Fibroblast of lung (primary cell): ENCODE data around the gene RASSF5. TPM values are rescaled to one million over a fixed set of nuclear protein-coding genes. Genes with fewer than 3 reads are reported as not detected.

Experiments
- DNase-seq, 2 donors: peaks; one replicate each; pipeline versions ENCODE4 v3.0.0 to v3.0.0-alpha.2; 2010; ENCODE audit warnings: low read depth in 2 of 2
- H2AFZ ChIP-seq: 2 replicates; pipeline ENCODE4 v1.5.1; 2012; ENCODE audit warnings: low read length, control low read depth, inconsistent platforms
- H3K27ac ChIP-seq: 2 replicates; pipeline ENCODE4 v1.5.1; 2011; ENCODE audit warnings: low read length, control low read depth; ENCODE audit not compliant: insufficient read depth
- H3K27me3 ChIP-seq: 2 replicates; pipeline ENCODE4 v1.5.1; 2011; ENCODE audit warnings: mild to moderate bottlenecking, low read length; ENCODE audit not compliant: control insufficient read depth, insufficient read depth
- H3K36me3 ChIP-seq: 2 replicates; pipeline ENCODE4 v1.5.1; 2011; ENCODE audit warnings: low read length; ENCODE audit not compliant: control insufficient read depth, insufficient read depth
- H3K4me1 ChIP-seq: 2 replicates; pipeline ENCODE4 v1.5.1; 2011; ENCODE audit warnings: low read length; ENCODE audit not compliant: control insufficient read depth, insufficient read depth; ENCODE audit errors: extremely low read depth
- H3K4me2 ChIP-seq: 2 replicates; pipeline ENCODE4 v1.5.1; 2011; ENCODE audit warnings: low read length, control low read depth; ENCODE audit not compliant: insufficient read depth; ENCODE audit errors: extremely low read depth
- H3K4me3 ChIP-seq, 4 experiments: fragments of 200-600 bp in 1 of 4; sonication (generic) in 1 of 4; replicated peaks in 1 of 4; 2 replicates each; pipeline ENCODE4 v1.5.1; 2011 to 2016; ENCODE audit warnings: low read length in 4 of 4, low read depth in 3 of 4, mild to moderate bottlenecking in 3 of 4, control low read depth in 2 of 4, inconsistent platforms in 1 of 4, mixed read lengths in 1 of 4; ENCODE audit not compliant: insufficient read depth in 1 of 4; ENCODE audit errors: control extremely low read depth in 1 of 4
- H3K79me2 ChIP-seq: 2 replicates; pipeline ENCODE4 v1.5.1; 2012; ENCODE audit warnings: mild to moderate bottlenecking, low read length, inconsistent platforms; ENCODE audit not compliant: control insufficient read depth, insufficient read depth
- H3K9ac ChIP-seq: 2 replicates; pipeline ENCODE4 v1.5.1; 2011; ENCODE audit warnings: mild to moderate bottlenecking, low read length, control low read depth; ENCODE audit not compliant: insufficient read depth
- H3K9me3 ChIP-seq: 2 replicates; pipeline ENCODE4 v1.5.1; 2012; ENCODE audit warnings: low read depth, low read length; ENCODE audit not compliant: control insufficient read depth, insufficient read depth
- H4K20me1 ChIP-seq: 2 replicates; pipeline ENCODE4 v1.5.1; 2011; ENCODE audit warnings: low read length; ENCODE audit not compliant: control insufficient read depth, insufficient read depth; ENCODE audit errors: extremely low read depth
- EZH2 ChIP-seq: IDR thresholded peaks from 2 replicates; pipeline ENCODE4 v1.5.1; 2012; ENCODE audit warnings: low read length, control low read depth, mild to moderate bottlenecking; ENCODE audit errors: missing control alignments
- polyA plus RNA-seq, 2 donors: library from polyadenylated mRNA; depleted of rRNA in 1 of 2; stranded (reverse) in 1 of 2; unstranded in 1 of 2; fragments of >200 nt; gene quantifications; 2 replicates each; pipeline ENCODE4 v1.2.1, GENCODE V29; 2011 to 2012; ENCODE audit warnings: missing spikeins in 1 of 2
- total RNA-seq: library from RNA; depleted of rRNA; stranded (reverse); fragments of >200 nt; gene quantifications from 2 replicates; pipeline ENCODE4 v1.2.1, GENCODE V29; 2014
- TF ChIP-seq, protein P1 (sequence below), 2 donors: IDR thresholded peaks in 1 of 2; conservative IDR thresholded peaks in 1 of 2; 1 replicate in 1 of 2; 2 replicates in 1 of 2; pipeline ENCODE4 v1.5.1; 2011 to 2012; ENCODE audit warnings: low read length in 2 of 2, control low read depth in 1 of 2, inconsistent platforms in 1 of 2, low read depth in 1 of 2, mild to moderate bottlenecking in 1 of 2

Gene RASSF5
- total and polyA plus RNA-seq, 2 donors (not counting 1 experiment from before 2014, with no cell fraction given) = 1.3 to 3.0 TPM

DNA sequence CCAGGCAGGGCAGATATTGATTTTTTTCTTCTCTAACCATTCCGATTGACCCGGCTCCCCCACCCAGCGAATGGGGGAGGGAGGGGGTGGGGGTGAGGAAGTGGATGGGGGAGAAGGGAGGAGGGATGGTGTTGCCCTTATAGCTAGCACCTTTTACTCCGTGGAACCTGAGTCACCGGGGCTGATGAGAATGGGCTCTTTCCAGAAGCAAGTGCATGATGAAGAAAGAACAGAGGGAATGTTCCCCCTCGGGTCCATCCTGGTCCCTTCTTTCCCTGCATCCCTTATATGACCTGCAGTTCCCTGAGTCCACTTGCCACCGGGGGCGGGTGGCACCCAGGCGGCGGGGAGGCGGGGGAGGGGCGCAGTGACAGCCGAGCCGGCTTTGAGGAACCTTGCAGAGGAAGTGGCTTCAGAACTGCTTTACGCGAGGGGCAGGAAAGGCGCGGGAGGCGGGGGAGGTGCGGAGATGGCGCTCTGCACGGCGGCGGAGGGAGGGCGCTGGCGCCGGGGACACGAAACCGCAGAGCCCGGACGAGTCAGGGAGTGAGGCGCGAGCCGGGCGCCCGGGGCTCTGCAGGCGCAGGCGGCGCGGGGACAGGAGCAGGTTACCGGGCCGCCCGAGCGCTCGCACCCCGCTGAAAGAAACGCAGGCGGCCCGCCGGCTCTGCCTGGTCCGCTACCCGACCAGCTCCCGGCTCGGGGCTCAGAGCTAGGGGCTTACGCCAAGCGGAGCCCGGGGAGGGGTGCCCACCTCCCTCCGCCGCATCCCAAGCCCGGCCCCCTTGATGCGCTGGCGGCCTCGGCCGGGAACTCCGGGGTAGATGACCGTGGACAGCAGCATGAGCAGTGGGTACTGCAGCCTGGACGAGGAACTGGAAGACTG lies 49.7 kb downstream of the RASSF5 start:
- DNase-seq = peak; percentile 21 to 50
- Histone ChIP-seq H3K9me3 (no peaks in the 10 kb centered on the region), H3K4me1 (no peaks in the 10 kb centered on the region), H4K20me1 (peaks cover 2% of the 10 kb centered on the region), H3K79me2 (no peaks in the 10 kb centered on the region), H3K36me3 (no peaks in the 10 kb centered on the region), H3K4me2 (peak overlapping the region; percentile 49), H3K27me3 (peaks cover 8% of the 10 kb centered on the region), H3K27ac (no peak overlapping the region), H3K9ac (no peak overlapping the region), H2AFZ (no peak overlapping the region), H3K4me3 (peak overlapping the region; percentile 14 to 57 (median 40))
- TF ChIP-seq, protein P1, sequence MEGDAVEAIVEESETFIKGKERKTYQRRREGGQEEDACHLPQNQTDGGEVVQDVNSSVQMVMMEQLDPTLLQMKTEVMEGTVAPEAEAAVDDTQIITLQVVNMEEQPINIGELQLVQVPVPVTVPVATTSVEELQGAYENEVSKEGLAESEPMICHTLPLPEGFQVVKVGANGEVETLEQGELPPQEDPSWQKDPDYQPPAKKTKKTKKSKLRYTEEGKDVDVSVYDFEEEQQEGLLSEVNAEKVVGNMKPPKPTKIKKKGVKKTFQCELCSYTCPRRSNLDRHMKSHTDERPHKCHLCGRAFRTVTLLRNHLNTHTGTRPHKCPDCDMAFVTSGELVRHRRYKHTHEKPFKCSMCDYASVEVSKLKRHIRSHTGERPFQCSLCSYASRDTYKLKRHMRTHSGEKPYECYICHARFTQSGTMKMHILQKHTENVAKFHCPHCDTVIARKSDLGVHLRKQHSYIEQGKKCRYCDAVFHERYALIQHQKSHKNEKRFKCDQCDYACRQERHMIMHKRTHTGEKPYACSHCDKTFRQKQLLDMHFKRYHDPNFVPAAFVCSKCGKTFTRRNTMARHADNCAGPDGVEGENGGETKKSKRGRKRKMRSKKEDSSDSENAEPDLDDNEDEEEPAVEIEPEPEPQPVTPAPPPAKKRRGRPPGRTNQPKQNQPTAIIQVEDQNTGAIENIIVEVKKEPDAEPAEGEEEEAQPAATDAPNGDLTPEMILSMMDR (conservative IDR thresholded peaks at IDR 0.05 in 1 of 2, IDR thresholded peaks at IDR 0.05 in 1 of 2; ENCODE audit: low read depth in 1 of 2, low read length in 2 of 2) = no peak
- TF ChIP-seq EZH2 = no peak

DNA sequence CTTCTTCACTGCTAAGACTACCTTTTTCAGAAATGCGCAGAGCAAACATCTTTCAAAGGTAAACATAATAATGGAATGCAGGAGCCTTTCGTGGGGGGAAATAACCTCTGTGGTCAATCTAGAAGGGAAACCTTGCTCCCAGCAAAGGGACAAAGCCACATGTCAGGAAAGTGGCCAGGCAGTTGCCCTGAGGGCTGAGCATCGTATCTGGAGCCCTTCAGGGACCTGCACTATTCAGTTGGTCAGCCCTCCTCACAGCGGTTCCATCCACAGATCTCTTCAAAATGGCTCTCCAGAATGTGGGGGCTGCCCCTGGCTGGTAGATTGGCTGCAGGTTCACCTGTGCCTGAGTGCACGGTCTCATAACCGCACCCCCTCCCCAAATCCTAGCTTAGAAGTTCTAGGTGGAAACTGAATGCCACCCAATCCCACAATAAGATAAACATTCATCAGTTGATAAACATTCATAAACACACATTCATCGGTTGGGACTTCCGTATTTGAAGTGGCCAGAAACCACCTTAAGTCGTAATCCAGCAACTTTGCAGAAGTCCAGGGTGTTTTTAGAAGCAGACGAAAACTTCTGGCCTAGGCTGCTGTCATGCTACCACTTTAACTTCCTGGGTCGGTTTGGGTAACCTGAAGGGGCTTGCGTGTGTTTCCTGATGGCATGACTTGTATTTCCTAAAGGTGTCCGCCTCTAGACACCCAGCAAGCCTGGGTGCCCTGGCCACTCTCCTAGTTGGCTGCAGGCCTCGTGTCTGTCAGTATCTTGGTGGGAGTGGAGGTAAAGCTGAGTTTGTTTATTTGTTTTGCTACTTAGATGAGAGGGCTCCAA lies 50.5 kb downstream of the RASSF5 start:
- H2AFZ ChIP-seq = no peak overlapping the region
- H3K27ac ChIP-seq = no peak overlapping the region
- TF ChIP-seq, protein P1 (conservative IDR thresholded peaks at IDR 0.05 in 1 of 2, IDR thresholded peaks at IDR 0.05 in 1 of 2; ENCODE audit: low read depth in 1 of 2, low read length in 2 of 2) = no peak
- TF ChIP-seq EZH2 = no peak
- peak overlapping the region; percentile 14 to 57 (median 40) for H3K4me3 ChIP-seq
- peaks cover 2% of the 10 kb centered on the region for H4K20me1 ChIP-seq
- no peak for DNase-seq
- no peaks in the 10 kb centered on the region for H3K4me1 ChIP-seq
- H3K9ac ChIP-seq = no peak overlapping the region
- H3K36me3 ChIP-seq = no peaks in the 10 kb centered on the region
- peaks cover 7% of the 10 kb centered on the region for H3K27me3 ChIP-seq
- H3K9me3 ChIP-seq = no peaks in the 10 kb centered on the region
- H3K4me2 ChIP-seq = peak overlapping the region; percentile 49
- H3K79me2 ChIP-seq = no peaks in the 10 kb centered on the region
